ENCODE results near the gene SEMA5B. TPM values are rescaled to one million over a fixed set of nuclear protein-coding genes. Genes with fewer than 3 reads are reported as not detected.

SEMA5B gene
- polyA plus RNA-seq, 1 donor (not counting 4 experiments of a cell fraction or from before 2014, with no cell fraction given): 0.04 TPM

DNA sequence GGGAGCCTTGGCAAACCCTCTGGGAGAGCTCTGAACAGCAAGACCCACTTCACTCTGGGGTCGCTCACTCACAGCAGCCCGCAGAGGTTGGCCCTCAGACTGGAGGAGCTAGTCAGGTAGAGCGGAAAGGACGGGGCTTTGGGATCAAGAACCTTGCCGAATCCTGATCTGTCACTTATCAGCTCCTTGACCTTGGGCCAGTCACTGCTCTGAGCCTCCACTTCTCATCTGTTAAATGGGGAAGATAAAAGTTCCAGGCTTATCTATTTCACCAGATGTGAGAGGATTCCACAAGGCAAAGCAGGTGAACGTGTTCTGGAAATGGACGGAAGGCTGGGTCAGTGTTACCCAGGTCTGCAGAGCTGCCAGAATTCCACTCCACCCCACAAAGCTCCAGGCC is 29.4 kb downstream of the SEMA5B start:
- Histone ChIP-seq H3K27me3 (ENCODE audit: control insufficient read depth, extremely low read depth, insufficient read depth, low read length) (peaks cover 46% of the 10 kb centered on the region), H3K4me3 (ENCODE audit: control insufficient read depth in 2 of 3, extremely low read depth in 1 of 3, insufficient read depth in 2 of 3, low read depth in 1 of 3, low read length in 3 of 3) (no peak overlapping the region), H3K4me2 (ENCODE audit: control insufficient read depth, extremely low read depth, insufficient read depth, low read depth, low read length) (no peak overlapping the region), H2AFZ (ENCODE audit: control insufficient read depth, low read length) (no peak overlapping the region), H3K9me1 (ENCODE audit: control insufficient read depth, extremely low read depth, insufficient read depth, low read length) (no peaks in the 10 kb centered on the region), H3K4me1 (ENCODE audit: control insufficient read depth, extremely low read depth, insufficient read depth, low read length) (no peaks in the 10 kb centered on the region), H3K9me3 (ENCODE audit: control insufficient read depth, low read depth, low read length) (no peaks in the 10 kb centered on the region), H3K79me2 (ENCODE audit: control insufficient read depth, insufficient read depth, low read length) (no peaks in the 10 kb centered on the region), H3K9ac (ENCODE audit: control insufficient read depth, extremely low read depth, insufficient read depth, low read length) (no peak overlapping the region), H3K36me3 (ENCODE audit: control insufficient read depth in 2 of 2, extremely low read depth in 1 of 2, insufficient read depth in 2 of 2, low read length in 2 of 2) (no peaks in the 10 kb centered on the region), H3K27ac (ENCODE audit: control insufficient read depth, insufficient read depth, low read length) (no peak overlapping the region), H4K20me1 (ENCODE audit: control insufficient read depth, extremely low read depth, insufficient read depth, low read length) (no peaks in the 10 kb centered on the region)
- TF ChIP-seq EZH2 (IDR thresholded peaks at IDR 0.05; ENCODE audit: low read length): no peak
- TF ChIP-seq, protein P1, sequence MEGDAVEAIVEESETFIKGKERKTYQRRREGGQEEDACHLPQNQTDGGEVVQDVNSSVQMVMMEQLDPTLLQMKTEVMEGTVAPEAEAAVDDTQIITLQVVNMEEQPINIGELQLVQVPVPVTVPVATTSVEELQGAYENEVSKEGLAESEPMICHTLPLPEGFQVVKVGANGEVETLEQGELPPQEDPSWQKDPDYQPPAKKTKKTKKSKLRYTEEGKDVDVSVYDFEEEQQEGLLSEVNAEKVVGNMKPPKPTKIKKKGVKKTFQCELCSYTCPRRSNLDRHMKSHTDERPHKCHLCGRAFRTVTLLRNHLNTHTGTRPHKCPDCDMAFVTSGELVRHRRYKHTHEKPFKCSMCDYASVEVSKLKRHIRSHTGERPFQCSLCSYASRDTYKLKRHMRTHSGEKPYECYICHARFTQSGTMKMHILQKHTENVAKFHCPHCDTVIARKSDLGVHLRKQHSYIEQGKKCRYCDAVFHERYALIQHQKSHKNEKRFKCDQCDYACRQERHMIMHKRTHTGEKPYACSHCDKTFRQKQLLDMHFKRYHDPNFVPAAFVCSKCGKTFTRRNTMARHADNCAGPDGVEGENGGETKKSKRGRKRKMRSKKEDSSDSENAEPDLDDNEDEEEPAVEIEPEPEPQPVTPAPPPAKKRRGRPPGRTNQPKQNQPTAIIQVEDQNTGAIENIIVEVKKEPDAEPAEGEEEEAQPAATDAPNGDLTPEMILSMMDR (optimal IDR thresholded peaks at IDR 0.05 in 1 of 3, IDR thresholded peaks at IDR 0.05 in 1 of 3, conservative IDR thresholded peaks at IDR 0.05 in 1 of 3; ENCODE audit: extremely low read depth in 1 of 3, insufficient read depth in 2 of 3, low read length in 3 of 3): no peak
- no peak for DNase-seq (ENCODE audit: low read depth, low spot score)
- dilution Hi-C loops (cut with MboI; ENCODE audit: extremely low pct_ligation_motif_present, low sequenced_read_pairs): no loop called here
- FAIRE-seq: no peak

DNA sequence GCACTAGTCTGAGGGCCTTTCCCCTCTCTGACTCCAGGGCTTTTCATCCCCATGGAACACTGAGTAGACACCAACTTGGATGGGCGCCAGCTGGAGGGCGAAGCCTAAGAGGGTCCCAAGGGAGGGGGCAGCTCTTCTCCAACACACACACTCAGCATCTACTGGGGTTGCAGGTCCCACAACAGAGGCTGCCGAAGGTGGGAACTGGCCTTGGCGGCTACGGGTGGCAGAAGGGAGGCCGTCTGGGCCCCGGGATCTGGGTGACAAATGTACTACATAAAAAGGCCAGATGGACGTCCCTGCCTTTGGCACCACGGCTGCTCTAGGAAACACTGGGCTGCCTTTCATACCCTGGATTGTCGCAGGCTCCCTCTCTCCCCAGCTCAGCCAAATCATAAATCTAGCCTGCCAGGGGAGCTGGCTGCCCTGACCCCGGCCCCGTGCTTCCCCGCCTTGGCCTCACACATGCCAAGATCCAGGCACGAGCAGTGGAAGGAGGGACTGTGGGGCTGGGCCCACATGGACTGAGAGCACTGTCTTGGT is 31.5 kb downstream of the SEMA5B start:
- Histone ChIP-seq H3K9me1 (ENCODE audit: control insufficient read depth, extremely low read depth, insufficient read depth, low read length) (no peaks in the 10 kb centered on the region), H3K4me1 (ENCODE audit: control insufficient read depth, extremely low read depth, insufficient read depth, low read length) (no peaks in the 10 kb centered on the region), H2AFZ (ENCODE audit: control insufficient read depth, low read length) (no peak overlapping the region), H3K79me2 (ENCODE audit: control insufficient read depth, insufficient read depth, low read length) (no peaks in the 10 kb centered on the region), H3K4me3 (ENCODE audit: control insufficient read depth in 2 of 3, extremely low read depth in 1 of 3, insufficient read depth in 2 of 3, low read depth in 1 of 3, low read length in 3 of 3) (no peak overlapping the region), H3K27me3 (ENCODE audit: control insufficient read depth, extremely low read depth, insufficient read depth, low read length) (peaks cover 53% of the 10 kb centered on the region), H3K9ac (ENCODE audit: control insufficient read depth, extremely low read depth, insufficient read depth, low read length) (no peak overlapping the region), H3K27ac (ENCODE audit: control insufficient read depth, insufficient read depth, low read length) (no peak overlapping the region), H3K36me3 (ENCODE audit: control insufficient read depth in 2 of 2, extremely low read depth in 1 of 2, insufficient read depth in 2 of 2, low read length in 2 of 2) (no peaks in the 10 kb centered on the region), H3K4me2 (ENCODE audit: control insufficient read depth, extremely low read depth, insufficient read depth, low read depth, low read length) (no peak overlapping the region), H4K20me1 (ENCODE audit: control insufficient read depth, extremely low read depth, insufficient read depth, low read length) (no peaks in the 10 kb centered on the region), H3K9me3 (ENCODE audit: control insufficient read depth, low read depth, low read length) (no peaks in the 10 kb centered on the region)
- no peak for DNase-seq (ENCODE audit: low read depth, low spot score)
- no peak for TF ChIP-seq EZH2 (IDR thresholded peaks at IDR 0.05; ENCODE audit: low read length)
- TF ChIP-seq, protein P1 (optimal IDR thresholded peaks at IDR 0.05 in 1 of 3, IDR thresholded peaks at IDR 0.05 in 1 of 3, conservative IDR thresholded peaks at IDR 0.05 in 1 of 3; ENCODE audit: extremely low read depth in 1 of 3, insufficient read depth in 2 of 3, low read length in 3 of 3): no peak
- dilution Hi-C loops (cut with MboI; ENCODE audit: extremely low pct_ligation_motif_present, low sequenced_read_pairs): no loop called here
- FAIRE-seq: no peak
